ENCODE results near the gene CALY.

Gene CALY

DNA sequence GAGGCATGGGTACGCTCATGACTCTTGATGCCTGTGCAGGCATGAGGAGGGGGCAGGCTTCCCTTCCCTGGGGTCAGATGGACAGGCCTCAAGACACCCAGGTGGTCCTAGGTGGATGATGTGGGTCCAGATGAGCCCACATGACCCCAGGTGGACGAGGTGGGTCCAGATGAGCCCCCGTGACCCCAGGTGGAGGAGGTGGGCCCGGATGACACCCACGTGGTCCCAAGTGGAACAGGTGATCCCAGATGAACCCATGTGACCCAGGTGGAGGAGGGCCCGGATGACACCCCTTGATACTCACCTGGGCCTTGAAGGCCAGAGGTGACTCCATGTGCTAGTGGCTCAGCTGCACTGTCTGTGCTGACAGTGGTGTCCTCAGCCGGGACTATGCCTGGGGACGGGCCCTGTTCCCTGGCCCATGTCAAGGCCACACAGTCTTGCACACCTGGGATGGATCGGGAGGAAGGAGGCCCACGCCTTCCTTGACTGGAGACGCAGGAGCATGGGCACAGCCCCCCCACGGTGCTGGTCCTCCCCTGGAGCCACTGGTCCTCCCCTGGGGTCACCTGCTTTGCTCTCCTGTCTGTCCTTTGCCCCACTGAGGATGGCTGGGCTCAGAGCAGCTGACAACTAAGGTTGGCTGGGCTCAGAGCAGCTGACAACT lies 13.7 kb upstream of the CALY start:
- DNase-seq: no peak

DNA sequence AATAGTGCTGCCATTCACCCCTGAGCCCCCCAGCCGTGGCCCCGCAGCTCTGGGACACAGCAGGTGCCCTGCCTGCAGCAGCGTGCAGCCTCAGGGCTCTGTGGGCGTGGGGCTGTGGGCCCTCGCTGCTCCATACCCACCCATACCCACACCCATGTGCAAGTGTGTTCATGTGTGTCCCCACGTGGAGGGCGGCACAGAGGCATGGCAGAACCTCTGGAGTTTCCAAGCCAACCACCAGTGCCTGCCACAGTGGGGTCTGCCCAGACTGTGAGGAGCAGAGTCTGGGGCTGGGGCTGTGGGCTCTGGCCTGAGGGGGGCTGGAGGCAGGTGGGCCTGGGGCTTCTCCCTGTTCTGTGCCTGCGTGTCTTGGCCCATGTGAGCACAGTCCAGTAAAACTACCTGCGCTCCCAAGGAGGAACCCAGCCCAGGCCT lies 12.9 kb upstream of the CALY start:
- no peak for DNase-seq

DNA sequence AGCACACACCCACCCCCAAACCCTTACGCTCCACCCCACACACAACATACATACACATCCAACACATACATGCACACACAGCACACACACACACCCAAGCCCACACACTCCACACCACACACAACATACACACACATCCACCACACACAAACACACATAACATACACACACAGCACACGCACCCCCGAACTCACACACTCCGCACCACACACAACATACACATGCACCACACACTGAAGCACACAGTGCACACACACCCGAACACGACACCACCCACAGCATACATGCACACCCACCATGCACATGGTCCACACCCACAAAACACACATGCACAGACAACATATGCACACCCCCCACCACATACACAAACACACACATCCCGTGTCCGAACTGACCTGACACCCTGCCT lies 12.5 kb upstream of the CALY start:
- DNase-seq: no peak

DNA sequence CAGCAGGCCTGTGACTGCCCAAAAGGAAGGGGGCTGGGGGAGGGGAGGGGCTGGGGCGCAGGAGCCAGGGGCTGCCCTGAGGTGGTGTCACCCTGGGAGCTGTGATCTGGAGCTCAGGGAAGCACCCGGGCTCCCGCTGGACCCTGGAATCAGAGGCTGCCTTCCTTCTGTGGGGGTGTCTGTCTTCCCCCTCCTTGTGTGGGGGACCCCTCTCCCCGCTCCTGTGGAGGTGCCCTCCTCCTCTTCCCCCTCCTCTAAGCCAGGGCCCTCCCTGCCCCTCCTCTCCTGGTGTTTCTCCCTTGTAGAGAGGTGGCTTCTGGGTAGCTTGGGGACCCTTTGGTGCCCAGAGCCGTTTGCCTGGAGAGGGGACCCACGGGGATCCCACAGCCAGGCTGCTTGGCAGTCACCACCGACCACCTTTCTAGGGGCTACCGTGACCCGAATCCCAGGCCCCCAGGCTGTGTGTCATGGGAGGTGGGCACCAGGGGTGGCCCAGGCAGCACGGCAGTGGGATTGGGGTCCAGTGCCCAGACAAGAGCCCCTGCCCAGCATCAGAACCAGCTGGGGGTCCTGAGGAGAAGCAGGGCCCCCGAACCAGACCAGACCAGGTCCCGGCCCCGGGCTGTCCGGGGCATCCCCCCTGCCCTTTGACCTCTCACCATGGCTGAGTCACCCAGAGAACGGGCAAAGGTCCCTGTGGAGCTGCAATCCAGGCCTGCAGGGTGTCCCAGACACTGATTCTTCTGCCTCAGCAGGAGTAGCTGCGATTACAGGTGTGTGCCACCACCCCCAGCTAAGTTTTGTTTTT lies 11.2 kb upstream of the CALY start:
- DNase-seq: no peak

DNA sequence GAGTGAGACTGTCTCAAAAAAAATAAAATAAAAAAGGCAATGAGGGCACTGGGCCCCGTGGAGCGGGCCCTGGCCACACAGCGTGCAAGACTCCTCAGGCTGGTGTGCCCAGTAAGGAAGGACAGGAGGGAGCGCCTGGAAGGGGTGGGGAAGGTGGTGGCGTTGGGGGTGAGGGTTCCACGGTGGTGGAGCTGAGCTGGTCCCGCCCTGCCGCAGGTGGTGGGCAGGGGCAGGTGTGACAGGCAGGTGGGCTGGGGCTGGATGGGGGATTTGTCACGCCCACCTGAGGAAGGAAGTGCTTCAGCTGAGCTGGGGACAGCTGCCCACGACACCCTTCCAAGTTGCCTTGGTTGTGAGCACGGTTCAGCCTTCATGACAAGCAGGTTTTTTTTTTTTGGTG lies 9.7 kb upstream of the CALY start:
- DNase-seq: no peak

DNA sequence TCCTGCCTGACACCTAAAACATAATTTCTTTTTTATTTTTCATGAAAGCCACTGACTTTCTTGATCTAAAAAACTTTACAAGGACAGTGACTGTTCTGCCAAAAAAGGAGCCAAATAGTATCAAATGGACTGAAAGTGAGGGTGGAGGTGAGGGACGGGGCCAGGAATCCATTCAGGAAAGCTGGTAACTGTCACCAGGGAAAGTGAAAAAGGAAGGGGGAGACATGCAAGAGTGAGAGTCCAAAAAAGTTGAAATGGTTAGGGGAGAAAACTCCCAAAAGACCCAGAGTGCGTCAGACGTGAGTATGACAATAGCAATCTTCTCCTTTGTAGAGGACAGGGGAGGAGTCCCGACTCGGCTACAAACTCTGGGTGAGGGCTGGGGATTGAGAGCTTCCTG lies 7.5 kb upstream of the CALY start:
- DNase-seq: no peak

DNA sequence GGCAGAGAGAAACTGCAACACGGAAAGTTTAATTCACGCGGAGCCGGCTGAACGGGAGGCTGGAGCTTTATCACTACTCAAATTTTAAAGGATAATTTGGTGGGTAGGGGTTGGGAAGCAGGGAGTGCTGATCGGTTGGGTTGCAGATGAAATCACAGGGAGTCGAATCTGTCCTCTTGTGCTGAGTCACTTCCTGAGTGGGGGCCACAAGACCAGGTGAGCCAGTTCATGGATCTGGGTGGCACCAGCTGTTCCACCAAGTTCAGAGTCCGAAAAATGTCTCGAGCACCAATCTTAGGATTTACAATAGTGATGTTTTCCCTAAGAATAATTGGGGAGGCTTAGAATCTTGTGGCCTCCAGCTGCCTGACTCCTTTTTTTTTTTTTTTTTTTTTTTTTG lies 6.9 kb upstream of the CALY start:
- no peak for DNase-seq

DNA sequence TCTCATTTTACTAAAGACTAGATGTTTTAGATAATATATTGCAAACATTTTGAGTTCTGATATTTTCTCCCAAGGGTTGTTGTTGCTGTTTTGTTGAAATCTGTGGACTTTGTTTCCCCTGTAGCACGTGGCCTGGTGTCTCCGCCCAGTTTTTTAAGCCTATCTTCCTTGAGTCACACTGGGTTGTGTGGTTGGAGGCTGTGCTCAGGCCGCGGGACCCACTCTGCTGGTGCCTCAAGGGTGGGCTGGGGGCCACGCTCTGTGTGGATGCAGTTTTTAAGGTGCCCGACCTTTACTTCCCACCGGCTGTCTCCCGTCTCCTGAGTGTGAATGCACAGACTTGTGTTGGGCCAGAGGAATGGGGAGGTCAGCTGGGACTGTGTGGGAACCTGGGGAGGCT lies 6.2 kb upstream of the CALY start:
- DNase-seq: no peak

DNA sequence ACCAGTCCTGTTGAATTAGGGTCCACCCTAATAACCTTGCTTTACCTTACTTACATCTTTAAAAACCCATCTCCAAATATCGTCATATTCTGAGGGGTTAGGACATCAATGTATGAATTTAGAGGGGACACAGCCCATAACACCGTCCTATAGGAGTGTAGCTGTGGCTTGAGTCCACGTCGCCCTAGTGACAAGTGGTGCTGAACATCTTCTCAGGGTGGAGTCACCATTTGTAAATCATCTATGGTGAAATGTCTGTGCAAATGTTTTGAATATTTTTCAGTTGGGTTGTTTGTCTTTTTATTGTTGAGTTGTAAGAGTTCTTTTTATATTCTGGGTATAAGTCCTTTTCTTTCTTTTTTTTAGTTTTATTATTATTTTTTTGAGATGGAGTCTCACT lies 5.3 kb upstream of the CALY start:
- no peak for DNase-seq

DNA sequence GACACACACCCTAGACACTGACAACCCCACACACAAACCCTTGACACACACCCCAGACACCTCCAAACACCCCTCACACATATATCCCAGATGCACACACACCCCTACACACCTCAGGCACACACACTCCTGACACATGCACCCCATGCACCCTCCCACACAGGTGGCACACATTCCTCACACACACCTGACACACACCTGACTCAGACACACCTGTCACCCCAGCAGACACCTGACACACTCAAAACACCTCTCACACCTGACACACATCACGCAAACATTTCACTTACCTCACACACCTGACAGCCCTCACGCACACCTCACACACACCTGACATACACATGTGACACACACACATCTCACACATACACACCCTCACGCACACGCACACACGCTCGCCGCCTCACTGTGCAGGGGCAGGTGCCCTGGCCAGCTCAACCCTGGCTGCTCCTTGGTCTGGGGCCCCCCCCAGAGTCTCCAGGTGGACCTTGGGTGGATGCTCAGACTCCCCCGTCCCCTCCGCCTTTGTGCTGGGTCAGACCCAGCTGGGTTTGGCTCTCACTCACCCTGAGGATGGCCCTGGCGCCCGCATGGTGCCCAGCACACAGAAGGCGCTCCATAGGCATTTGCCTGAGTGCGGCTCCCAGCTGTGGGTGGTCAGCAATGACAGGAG lies 3.1 kb upstream of the CALY start:
- no peak for DNase-seq

DNA sequence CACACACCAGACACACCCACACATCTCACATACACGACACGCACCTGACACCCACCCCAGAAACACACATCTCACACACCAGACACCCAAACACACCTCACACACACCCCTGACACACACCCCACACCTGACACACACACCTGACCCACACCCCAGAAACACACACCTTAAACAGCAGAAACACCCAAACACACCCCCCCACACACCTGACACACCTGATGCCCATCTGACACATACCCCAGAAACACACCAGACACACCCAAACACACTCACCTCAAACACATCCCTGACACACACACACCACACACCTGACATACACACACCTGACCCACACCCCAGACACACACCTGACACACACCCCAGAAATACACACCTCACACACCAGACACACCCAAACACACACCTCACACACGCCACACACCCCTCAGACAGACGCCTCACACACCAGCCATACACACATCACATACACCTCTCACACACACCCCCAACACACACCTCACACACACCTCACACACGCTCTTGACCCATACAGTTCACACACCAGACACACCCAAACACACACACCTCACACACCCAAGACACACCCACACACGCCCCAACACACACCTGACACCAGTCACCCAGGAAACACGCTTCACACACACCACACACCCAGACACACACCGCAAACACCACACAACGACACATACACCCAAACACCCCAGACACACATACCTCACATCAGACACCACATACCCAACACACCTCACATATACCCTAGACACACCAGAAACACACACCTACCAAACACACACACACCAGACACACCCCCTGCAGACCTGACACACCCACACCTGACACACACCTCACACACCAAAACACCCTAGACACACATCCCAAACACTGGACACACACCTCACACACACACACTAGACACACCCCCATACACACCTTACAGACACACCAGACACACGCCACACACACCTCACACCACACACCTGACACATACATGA lies 1.7 kb upstream of the CALY start:
- DNase-seq: no peak

DNA sequence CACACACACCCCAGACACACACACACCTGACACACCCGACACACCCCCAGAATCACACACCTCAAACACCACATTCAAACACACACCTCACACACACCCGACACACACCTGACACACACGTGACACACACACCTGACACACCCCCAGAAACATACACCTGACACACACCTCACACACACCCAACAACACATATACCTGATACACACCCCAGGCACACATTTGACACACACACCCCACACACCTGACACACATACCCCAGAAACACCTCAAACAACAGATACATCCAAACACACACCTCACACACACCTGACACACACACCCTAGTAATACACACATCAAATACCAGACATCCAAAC lies 652 bp upstream of the CALY start:
- no peak for DNase-seq

DNA sequence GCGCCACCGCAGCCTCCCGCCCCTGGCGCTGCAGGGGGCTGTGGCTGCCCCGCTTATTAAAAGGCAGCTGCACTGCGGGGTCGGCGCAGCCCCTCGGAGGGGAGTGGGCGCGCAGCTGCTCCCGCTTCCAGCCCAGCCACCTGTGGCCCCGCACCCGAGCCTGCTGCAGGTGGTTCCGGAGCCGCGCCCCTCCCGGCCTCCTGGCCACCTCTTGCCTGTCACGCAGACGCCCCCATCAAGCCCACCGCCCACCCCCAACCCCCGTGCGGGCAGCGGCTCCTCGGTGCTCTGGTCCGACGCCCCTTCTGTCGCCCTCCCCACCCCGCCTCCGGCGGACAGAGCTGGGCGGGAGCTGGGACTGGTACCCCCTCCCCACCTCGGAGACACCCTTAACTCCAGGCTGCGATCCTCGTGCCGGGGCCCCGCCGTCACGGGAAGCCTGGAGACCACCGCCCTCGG lies 549 bp downstream of the CALY start:
- DNase-seq: no peak

DNA sequence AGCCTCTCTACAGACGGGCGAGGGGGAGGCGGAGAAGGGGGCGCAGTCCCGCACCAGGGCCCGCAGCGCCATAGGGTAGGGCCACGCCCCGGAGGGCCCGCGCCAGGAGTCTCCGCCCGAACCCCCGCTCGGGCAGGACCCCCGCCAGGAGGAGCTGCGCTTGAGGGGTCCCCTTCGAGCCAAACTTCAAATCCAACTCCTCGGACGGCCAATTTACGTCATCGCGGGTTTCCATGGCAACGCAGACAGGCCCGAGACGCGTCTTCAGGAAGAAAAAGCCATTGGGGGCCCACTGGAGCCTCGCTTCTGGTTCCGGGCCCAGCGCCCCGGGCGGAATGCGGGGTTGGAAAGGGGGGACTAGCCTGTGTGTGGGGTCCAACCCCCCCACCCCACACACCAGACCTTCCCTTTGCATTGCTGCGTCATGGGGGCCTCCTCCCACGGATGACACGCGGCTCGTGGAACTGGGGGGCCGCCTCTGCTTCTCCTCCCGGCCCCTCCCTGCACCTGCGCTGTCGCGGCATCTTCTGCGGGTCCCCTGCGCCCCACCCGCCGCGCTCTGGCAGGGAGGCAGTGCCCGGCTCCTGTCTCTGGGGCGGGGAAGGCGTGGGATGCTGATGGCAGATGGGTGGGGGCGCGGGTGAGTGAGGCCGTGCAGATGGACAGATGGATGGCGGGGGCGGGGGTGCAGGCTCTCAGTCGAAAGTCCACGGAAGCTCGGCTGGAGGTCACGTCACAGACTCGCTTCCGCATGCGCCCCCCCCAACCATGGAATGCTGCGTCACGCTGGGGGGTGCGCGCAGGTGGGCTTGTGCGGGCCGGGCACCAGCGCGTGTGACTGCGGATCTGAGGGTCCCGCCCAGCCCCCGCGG lies 1.2 kb downstream of the CALY start:
- DNase-seq: no peak

DNA sequence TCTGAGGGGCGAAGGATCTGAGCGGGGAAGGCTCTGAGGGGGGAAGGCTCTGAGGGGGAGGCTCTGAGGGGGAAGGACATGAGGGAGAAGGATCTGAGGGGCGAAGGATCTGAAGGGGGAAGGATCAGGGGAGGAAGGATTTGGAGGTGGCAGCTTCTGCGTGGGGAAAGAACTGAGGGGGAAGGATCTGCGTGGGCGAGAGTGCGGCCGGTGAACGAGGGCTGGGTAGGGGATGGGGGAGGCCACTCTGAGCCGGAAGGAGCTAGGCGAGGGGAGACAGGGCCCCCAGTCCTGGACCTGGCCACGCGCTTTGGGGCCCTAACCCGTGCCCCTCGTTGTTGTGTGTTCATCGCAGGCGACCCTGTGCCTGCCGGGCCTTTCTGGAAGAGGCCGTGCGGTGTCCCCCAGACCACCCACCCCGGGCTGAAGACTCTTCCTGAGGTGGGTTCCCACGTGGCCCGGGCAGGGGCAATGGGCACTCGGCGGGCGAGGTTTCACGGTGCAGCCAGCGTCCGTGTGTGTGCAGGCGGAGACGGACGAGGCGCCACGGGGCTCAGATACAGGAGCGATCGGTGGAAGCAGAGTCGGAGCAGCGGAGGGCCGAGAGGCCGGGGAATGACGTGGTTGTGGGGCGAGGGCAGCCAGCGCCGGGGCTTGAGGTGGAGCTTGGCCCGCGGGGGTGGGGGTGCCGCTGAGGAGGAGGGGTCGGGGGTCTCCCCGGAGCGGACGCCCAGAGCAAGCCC lies 2.0 kb downstream of the CALY start:
- no peak for DNase-seq

DNA sequence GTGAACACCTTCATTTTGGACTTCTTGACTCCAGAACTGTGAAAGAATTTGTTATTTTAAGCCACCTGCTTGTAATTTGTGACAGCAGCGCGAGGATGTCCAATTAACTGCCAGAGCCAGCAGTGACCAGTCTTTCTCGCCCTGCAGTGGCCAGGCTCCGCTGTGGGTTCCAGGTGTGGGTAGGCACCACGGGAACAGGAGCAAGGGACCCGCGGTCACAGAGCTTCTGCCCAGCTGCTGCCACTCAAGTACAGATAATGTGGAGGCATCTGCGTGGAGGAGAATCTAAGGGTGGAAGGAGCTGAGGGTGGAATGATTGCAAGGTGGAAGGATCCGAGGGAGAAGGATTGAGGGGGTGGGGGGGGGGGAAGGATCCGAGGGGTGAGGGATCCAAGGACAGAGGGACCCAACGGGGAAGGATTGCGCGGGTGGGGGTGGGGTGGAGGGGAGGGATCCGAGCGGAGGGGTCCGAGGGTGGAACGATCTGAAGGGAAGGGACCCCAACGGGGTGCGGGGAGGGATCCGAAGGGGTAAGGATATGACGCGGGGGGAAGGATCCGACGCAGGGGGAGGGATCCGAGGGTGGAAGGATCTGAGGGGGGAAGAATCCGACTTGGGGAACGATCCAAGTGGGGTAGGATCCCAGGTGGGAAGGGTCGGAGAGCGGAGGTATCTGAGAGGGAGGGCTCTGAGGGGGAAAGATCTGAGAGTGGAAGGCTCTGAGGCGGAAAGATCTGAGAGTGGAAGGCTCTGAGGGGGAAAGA lies 3.6 kb downstream of the CALY start:
- no peak for DNase-seq

DNA sequence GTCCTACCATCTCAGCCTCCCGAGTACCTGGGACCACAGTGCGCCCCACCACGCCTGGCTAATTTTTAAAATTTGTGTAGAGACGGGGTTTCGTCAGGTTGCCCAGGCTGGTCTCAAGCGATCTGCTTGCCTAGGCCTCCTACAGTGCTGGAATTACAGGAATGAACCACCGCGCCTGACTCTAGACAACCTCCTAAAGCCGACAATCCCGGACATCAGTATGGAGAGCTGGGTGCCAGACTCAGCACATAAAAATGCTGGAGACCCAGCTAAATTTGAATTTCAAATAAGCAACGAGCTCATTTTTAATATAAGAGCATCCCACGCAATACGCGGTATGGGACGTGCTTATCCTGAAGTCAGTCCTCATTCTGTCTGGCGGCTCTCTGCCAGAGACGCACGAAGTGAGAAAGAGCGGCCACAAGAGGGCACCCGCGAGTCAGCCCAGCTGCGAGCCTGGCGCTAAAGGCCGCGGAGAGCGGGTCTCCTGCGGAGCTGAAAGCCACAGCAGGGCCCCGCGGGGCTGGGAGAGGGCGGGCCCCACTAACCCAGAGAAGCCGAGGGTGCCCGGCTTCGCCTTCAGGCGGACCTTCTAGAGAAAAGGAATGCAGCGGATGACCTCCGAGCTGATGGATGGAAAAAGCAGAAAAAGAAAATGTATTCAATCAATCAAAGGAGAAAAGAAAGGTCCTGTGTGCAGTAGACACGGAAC lies 7.0 kb downstream of the CALY start:
- DNase-seq: peak; percentile 26 to 34

DNA sequence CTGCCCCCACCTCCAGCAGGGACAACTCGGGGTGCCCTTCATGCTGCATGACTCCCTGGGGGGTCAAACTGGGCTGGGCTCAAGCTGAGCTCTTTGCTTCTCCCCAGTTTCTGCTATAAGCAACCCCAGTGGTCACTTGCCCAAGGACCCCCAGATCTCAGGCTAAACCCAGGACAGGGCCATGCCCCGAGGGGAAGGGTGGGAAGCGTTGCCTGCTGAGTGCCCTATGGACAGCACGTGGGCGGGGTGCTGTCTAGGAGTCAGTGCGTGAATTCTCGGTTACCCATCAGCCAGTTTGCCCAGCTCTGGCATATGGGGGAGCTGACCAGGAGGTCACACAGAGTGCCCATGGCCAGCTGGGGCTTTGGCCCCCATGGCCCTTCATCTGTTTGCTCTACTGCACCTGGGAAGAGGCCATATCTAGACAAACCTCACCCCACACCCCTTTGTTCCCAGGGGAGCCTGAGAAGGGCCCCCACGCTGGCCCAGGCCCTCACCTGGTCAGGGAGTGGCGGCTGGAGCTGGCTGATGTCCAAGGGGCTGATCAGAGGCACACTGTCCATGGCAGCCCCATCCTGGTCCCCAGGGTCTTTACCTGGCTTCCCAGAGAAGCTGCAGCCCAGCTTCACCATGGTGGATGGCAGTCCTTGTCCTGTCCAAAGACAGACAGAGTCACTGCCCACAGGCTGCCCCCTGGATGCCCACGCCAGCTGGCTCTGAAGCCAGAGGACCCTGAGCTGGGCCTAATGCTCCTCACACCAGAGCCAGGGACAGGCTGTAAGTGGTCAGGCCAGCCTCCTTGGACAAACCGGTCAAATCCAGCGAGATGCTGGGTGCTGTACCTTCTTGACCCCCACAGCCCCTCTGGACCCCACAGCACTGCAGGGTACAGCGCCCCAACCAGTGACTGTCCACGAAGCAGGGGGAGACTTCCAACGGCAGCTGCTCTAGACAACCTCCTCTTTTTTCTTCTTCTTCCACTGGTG lies 8.0 kb downstream of the CALY start:
- no peak for DNase-seq
